A549 treated with RU486 at 1 μM for 4 hours (cell line): ENCODE measurements around the gene MSL3. TPM values are rescaled to one million over a fixed set of nuclear protein-coding genes. Genes with fewer than 3 reads are reported as not detected.

Experiments
- total RNA-seq: library from RNA; stranded (reverse); fragments of 200-300 nt; extraction: Qiagen RNA extraction; gene quantifications from 5 replicates; pipeline ENCODE4 v1.2.3, GENCODE V29; 2022; ENCODE audit warnings: low read depth

MSL3 gene, protein sequence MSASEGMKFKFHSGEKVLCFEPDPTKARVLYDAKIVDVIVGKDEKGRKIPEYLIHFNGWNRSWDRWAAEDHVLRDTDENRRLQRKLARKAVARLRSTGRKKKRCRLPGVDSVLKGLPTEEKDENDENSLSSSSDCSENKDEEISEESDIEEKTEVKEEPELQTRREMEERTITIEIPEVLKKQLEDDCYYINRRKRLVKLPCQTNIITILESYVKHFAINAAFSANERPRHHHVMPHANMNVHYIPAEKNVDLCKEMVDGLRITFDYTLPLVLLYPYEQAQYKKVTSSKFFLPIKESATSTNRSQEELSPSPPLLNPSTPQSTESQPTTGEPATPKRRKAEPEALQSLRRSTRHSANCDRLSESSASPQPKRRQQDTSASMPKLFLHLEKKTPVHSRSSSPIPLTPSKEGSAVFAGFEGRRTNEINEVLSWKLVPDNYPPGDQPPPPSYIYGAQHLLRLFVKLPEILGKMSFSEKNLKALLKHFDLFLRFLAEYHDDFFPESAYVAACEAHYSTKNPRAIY
- total RNA-seq = 17.1 to 22.7 TPM (median 22.1 TPM) in 5 replicates

GRCh38 chrX:11757719-11758399 is at the start of gene MSL3:
MSL3 (plus strand) TSS chrX:11758237; CDS start chrX:11758264, 27 bp downstream.

Other genes starting within 250 kb of the MSL3 start
- gene ARHGAP6, start 92.3 kb upstream of the MSL3 start, total RNA-seq = 0.02 to 0.10 TPM in 2 of 5 replicates, not detected in the others